Stimulated activated CD4-positive, alpha-beta T cell treated with anti-CD3 and anti-CD28 coated beads, Interleukin-15, amount 100 ng/mL, for 1 hour (primary cell): Measurements from ENCODE around the gene NKX6-1.

Experiments used
- DNase-seq, 2 donors: peaks; one replicate each; pipeline ENCODE4 v3.0.0-alpha.2; 2020; ENCODE audit warnings: low read depth in 1 of 2, low spot score in 1 of 2

Gene NKX6-1

GRCh38 chr4:84498935-84499623, at the start of gene NKX6-1:
NKX6-1 (minus strand) TSS chr4:84499292; CDS start chr4:84498228, 1,064 bp downstream.
- no peak for DNase-seq

DNA sequence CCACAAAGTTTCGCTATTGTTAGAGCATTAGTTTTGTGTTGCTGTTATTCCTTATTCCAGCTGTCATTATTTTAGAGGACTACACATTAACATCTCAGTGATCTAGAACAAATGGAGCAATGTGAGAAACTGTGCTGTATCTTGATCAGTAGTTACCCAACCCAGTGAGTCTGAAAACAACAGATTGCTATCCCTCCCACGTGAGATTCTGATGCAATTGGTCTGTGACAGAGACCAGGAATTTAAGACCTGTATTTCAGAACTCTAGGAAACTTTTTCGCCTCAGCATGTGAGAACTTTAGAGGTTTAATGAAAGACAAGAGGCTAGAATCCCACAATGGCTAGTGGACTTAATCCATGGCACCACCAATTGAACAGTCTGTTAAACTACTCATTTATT, 48.1 kb upstream of the NKX6-1 start:
- no peak for DNase-seq

GRCh38 chr4:84545093-84545492, 46.0 kb upstream of the NKX6-1 start:
- DNase-seq = no peak

GRCh38 chr4:84535901-84536300, 36.8 kb upstream of the NKX6-1 start:
- DNase-seq = no peak

DNA sequence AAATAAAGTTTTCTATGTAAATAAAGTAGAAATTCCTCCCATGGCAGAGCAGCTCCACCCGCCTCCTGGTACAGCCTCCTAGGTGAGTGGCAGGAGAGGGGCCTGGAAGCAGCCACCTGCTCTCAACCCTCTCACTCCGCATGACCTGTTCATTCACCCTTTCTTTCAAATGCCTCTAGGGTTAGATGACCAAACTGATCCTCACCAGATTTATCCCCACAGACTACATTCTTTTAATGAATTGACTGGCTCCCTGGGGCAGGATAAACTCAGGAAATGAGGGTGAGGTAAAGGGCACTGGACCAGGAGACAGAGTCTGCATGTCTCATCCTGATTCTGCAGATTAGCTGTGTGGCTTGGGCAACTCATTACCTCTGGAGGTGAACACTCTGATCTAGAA, 32.6 kb upstream of the NKX6-1 start:
- DNase-seq = no peak

GRCh38 chr4:84530871-84531270, 31.8 kb upstream of the NKX6-1 start:
- no peak for DNase-seq

- no peak for DNase-seq
These were observed 31.4 kb upstream of the NKX6-1 start for GRCh38 chr4:84530454-84530853.

GRCh38 chr4:84529169-84529751, 30.2 kb upstream of the NKX6-1 start:
- no peak for DNase-seq

DNA sequence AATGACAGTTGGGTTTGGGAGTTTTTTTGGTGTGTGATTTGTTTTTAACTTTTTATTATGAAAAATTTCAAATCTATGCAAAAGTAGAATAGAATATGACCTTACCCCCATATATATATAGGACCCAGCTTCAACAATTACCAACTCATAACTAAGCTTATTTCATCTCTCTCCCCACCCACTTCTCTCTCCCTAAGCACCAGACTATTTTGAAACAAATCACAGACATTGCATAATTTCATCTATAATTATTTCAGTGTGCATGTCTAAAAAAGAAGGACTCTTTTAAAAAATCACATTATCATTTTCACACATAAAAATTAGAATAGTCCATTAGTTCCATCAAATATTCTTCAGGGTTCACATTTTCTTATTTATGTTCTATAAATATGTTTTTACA, 28.3 kb upstream of the NKX6-1 start:
- no peak for DNase-seq

GRCh38 chr4:84515075-84515474, 16.0 kb upstream of the NKX6-1 start:
- DNase-seq = no peak

GRCh38 chr4:84512277-84512676, 13.2 kb upstream of the NKX6-1 start:
- DNase-seq = no peak

DNA sequence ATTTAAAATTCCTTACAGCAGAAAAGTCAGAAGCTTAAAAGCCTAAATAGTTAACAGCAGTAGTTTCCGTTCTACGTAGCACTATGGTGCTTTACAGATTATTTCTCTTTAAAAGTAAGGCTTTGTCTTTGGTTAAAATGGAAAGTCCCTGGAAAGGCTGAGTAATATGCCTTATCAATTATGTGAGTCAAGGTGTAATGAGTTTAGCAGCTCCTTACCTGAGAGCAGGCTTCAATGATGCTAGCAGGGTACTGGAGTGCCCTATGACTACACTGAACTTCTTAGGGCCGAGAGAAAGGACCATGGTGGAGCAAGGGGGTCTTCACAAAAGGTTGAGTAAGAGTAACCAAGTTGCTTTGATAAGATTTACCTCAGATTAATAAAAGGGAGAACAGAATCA, 12.6 kb upstream of the NKX6-1 start:
- DNase-seq = no peak

DNA sequence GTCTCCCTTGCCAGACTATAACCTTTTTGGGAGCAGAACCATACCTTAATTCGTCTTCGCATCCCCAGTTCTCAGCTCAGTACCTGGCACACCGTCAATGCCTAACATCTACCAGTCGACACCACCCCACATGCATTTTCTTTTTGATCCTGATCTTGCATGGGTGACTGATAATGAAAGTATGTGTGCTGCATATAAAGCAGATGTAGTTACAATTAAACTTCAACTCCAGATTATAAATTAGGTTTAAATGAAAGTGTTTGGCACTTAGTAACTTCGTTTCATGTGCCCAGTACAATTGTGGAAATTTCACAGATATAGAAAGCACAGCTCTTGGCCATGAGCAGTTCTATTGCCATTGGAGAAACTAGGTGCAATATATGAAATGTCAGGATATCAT, 8.8 kb upstream of the NKX6-1 start:
- DNase-seq = no peak

DNA sequence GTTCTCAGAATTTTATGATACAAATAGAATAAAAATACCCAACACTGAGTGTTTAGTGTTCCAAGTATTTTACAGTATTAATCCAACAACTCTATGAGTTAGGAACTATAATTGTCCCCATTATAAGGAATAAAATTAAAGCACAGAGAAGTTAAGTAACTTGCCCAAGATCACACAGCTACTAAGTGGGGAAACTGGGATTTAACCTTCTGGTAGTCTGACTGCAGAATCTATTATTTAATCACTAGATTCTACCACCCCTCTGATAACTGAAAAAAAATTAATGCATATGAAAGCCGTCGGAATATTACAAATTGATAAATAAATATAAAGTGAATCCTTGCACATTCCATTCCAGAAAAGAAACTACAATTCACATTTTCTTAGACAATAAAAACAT, 5.7 kb upstream of the NKX6-1 start:
- DNase-seq = no peak

GRCh38 chr4:84503495-84504437, 4.7 kb upstream of the NKX6-1 start:
- DNase-seq = no peak

DNA sequence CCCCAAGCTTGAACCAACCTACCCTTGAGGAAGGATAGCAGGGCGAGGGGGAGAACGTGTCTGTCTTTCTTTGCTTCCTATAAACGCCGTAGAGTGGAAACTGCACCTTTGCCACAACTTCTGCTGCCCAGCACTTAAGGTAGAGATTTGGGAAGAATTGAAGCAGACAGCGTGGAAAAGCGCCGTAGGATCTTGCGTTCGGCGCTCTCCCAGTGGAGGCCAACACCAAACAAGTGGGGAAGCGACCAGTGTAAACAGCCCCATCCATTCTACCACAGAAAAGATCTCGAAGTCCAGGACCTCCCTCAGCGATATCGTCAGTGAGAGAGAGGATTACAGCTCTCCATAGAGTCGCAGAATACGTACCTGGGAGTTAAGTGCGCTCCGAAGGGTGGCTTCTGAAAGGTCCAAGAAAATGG, 3.9 kb upstream of the NKX6-1 start:
- no peak for DNase-seq

DNA sequence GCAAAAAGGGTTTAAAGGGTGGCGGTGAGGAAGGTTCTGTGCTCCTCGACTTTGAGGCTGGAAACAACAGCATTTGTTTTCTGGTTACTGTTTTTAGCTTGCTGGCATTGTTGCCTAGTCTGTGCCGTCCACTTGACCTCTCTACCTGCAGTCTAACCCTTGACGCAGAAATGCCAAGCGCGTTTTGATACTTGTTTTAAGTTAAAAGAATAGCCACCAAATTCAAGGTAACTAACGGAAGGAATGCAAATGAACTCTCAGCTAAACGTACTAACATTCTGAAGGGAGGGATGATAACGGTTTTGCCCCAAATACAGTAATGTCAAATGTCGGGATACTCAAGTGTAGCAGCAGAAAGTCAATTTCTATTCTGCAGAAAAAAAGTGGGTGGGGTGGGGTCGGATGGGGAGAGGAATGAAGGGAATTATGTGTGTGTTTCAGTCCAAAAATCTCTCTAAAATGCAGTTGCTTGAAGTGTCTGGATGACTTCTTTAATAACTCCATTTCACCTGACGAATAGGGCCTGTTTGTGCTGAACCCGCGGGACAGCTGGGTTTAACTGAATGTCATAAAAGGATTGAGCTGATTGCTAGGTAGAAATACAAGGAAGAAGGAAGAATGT, 3.4 kb upstream of the NKX6-1 start:
- DNase-seq = no peak

- no peak for DNase-seq
These were observed 2.7 kb upstream of the NKX6-1 start for GRCh38 chr4:84501721-84502267.

GRCh38 chr4:84501202-84501503, 2.1 kb upstream of the NKX6-1 start:
- DNase-seq = no peak

- DNase-seq = no peak
These were observed 1.5 kb upstream of the NKX6-1 start for GRCh38 chr4:84500386-84501201.

- no peak for DNase-seq
These were observed 511 bp upstream of the NKX6-1 start for GRCh38 chr4:84499624-84499982.
